NCI-H345 treated with DMSO at 0.1 percent for 48 hours (cell line): ENCODE results near the gene PDK4.

Source experiments
- DNase-seq: peaks from one replicate; lab custom pipeline; 2025; ENCODE audit not compliant: unreplicated experiment; lab: John Stamatoyannopoulos, UW

Gene PDK4

GRCh38 chr7:95535662-95536061 lies 60.7 kb downstream of the PDK4 start:
- no peak for DNase-seq

GRCh38 chr7:95534796-95535195 lies 61.5 kb downstream of the PDK4 start:
- no peak for DNase-seq
